ENCODE measurements around the gene PGAM5. TPM values are rescaled to one million over a fixed set of nuclear protein-coding genes. Genes with fewer than 3 reads are reported as not detected.

Gene PGAM5
- total RNA-seq, 2 donors from 2014 or later, result 47.8 to 55.7 TPM

Other genes with a start within 250 kb of the PGAM5 start
- 10 to 100 TPM; 37.0 to 42.7 TPM for gene FBRSL1, start 220.7 kb upstream of the PGAM5 start, total RNA-seq
- gene LRCOL1, start 100.3 kb upstream of the PGAM5 start, total RNA-seq, result not detected
- not detected for gene P2RX2, start 92.1 kb upstream of the PGAM5 start, total RNA-seq
- gene POLE, start 23.5 kb upstream of the PGAM5 start, total RNA-seq, result 100 to 1,000 TPM; 111 to 131 TPM
- gene PXMP2, start 23.3 kb upstream of the PGAM5 start, total RNA-seq, result 10 to 100 TPM; 16.2 to 19.7 TPM
- gene ANKLE2, start 51.0 kb downstream of the PGAM5 start, total RNA-seq, result 100 to 1,000 TPM; 154 to 189 TPM
- gene GOLGA3, start 118.0 kb downstream of the PGAM5 start, total RNA-seq, result 10 to 100 TPM; 58.2 to 60.4 TPM
- gene CHFR, start 176.8 kb downstream of the PGAM5 start, total RNA-seq, result 10 to 100 TPM; 68.3 to 72.3 TPM
- gene ZNF605, start 245.5 kb downstream of the PGAM5 start, total RNA-seq, result 1 to 10 TPM; 6.8 to 8.7 TPM

Measured in activated T-cell treated with anti-CD3 and anti-CD28 coated beads, Interleukin-2, amount 50 U/mL, for 72 hours (primary cell).